Loucy (cell line): ENCODE measurements around the gene SETD2.

ENCODE experiments used
- CTCF ChIP-seq: fragments of 200-600 bp; sonication (generic); conservative IDR thresholded peaks from 2 replicates; pipeline ENCODE4 v1.5.1; 2014; ENCODE audit warnings: mild to moderate bottlenecking, antibody characterized with exemption, low read length
- EZH2phosphoT487 ChIP-seq: fragments of 200-600 bp; IDR thresholded peaks from 2 replicates; pipeline ENCODE4 v1.6.1; 2018; ENCODE audit warnings: antibody characterized with exemption, mild to moderate bottlenecking, moderate library complexity, borderline replicate concordance

GRCh38 chr3:47133641-47134040 lies 30.3 kb downstream of the SETD2 start:
- TF ChIP-seq CTCF (no peak), EZH2phosphoT487 (no peak)
